B cell (primary cell): ENCODE measurements around the gene LRFN4. TPM values are rescaled to one million over a fixed set of nuclear protein-coding genes. Genes with fewer than 3 reads are reported as not detected.

Source experiments
- ATAC-seq: fragments of 200-7000 bp; cut with Tn5 transposase; one replicate; pipeline ENCODE4 v1.10.0; 2021; ENCODE audit warnings: low read depth, mild to moderate bottlenecking, moderate number of reproducible peaks, moderate library complexity
- CTCF ChIA-PET: fragments of 350-600 bp; sonication (Branson Sonifier 250); formaldehyde crosslinking; loops from one replicate; lab custom pipeline; 2021; ENCODE audit warnings: antibody characterized with exemption, inconsistent platforms; lab: Charles Lee
- POLR2A ChIA-PET: fragments of 350-600 bp; sonication (Branson Sonifier 250); formaldehyde crosslinking; loops from one replicate; lab custom pipeline; 2021; ENCODE audit warnings: antibody characterized with exemption; lab: Charles Lee
- DNase-seq: peaks from one replicate; pipeline ENCODE4 v3.0.0; 2013
- H2AFZ ChIP-seq: 2 replicates; pipeline ENCODE4 v1.6.1; 2012; ENCODE audit warnings: mild to moderate bottlenecking, low read depth, low read length; ENCODE audit not compliant: insufficient read depth, poor library complexity, severe bottlenecking
- H3K27ac ChIP-seq, 2 donors: 1 replicate in 1 of 2; 2 replicates in 1 of 2; pipeline ENCODE4 v1.5.1; 2012 to 2013; ENCODE audit warnings: low read length in 2 of 2, mild to moderate bottlenecking in 2 of 2, moderate library complexity in 1 of 2
- H3K27me3 ChIP-seq, 4 experiments: fragments of 200-600 bp in 1 of 4; sonication (generic) in 1 of 4; replicated peaks in 1 of 4; 1 replicate in 2 of 4; 2 replicates in 2 of 4; pipeline versions ENCODE4 v1.6.1 to v1.7.0; 2013 to 2016; ENCODE audit warnings: low read length in 3 of 4, mild to moderate bottlenecking in 2 of 4, mixed read lengths in 1 of 4, moderate library complexity in 1 of 4; ENCODE audit not compliant: insufficient read depth in 4 of 4, control insufficient read depth in 3 of 4; ENCODE audit errors: control extremely low read depth in 1 of 4
- H3K36me3 ChIP-seq, 2 experiments: replicated peaks in 1 of 2; 1 replicate in 1 of 2; 2 replicates in 1 of 2; pipeline versions ENCODE4 v1.6.1 to v1.7.1; 2013; ENCODE audit warnings: low read length in 1 of 2; ENCODE audit not compliant: insufficient read depth in 2 of 2, control insufficient read depth in 1 of 2; ENCODE audit errors: control extremely low read depth in 1 of 2, extremely low read depth in 1 of 2
- H3K4me1 ChIP-seq, 2 donors: fragments of 200-600 bp in 1 of 2; sonication (generic) in 1 of 2; 1 replicate in 1 of 2; 2 replicates in 1 of 2; pipeline versions ENCODE4 v1.5.1 to v1.6.1; 2013 to 2017; ENCODE audit warnings: low read length in 2 of 2; ENCODE audit not compliant: control insufficient read depth in 2 of 2, insufficient read depth in 2 of 2
- H3K4me2 ChIP-seq: replicated peaks from 2 replicates; pipeline ENCODE3; 2012; ENCODE audit warnings: mild to moderate bottlenecking, low read depth, low read length; ENCODE audit not compliant: poor library complexity, severe bottlenecking
- H3K4me3 ChIP-seq, 5 experiments: fragments of 200-600 bp in 1 of 5; sonication (generic) in 1 of 5; 1 replicate in 3 of 5; 2 replicates in 2 of 5; pipeline versions ENCODE4 v1.5.1 to v1.7.0; 2011 to 2016; ENCODE audit warnings: low read length in 4 of 5, mild to moderate bottlenecking in 4 of 5, low read depth in 2 of 5, control low read depth in 1 of 5, moderate library complexity in 1 of 5; ENCODE audit not compliant: insufficient read depth in 1 of 5; ENCODE audit errors: control extremely low read depth in 1 of 5, extremely low read depth in 1 of 5
- H3K79me2 ChIP-seq: fragments of 200-600 bp; sonication (generic); one replicate; pipeline ENCODE4 v1.6.0; 2016; ENCODE audit warnings: low read length; ENCODE audit not compliant: control insufficient read depth, insufficient read depth
- H3K9ac ChIP-seq: fragments of 200-600 bp; sonication (generic); 2 replicates; pipeline ENCODE4 v1.6.1; 2017; ENCODE audit warnings: mild to moderate bottlenecking, low read length, moderate library complexity
- H3K9me3 ChIP-seq, 3 donors: one replicate each; pipeline versions ENCODE4 v1.6.1 to v1.7.1; 2013; ENCODE audit warnings: low read length in 2 of 3; ENCODE audit not compliant: control insufficient read depth in 2 of 3, insufficient read depth in 1 of 3; ENCODE audit errors: control extremely low read depth in 1 of 3
- H4K20me1 ChIP-seq: 2 replicates; pipeline ENCODE4 v1.6.0; 2012; ENCODE audit warnings: mild to moderate bottlenecking, low read length; ENCODE audit not compliant: insufficient read depth, control insufficient read depth, poor library complexity, severe bottlenecking
- H3K27ac Mint-ChIP-seq: one replicate; pipeline ENCODE4 v1.8.0; 2021; ENCODE audit warnings: mixed read lengths
- H3K27me3 Mint-ChIP-seq: one replicate; pipeline ENCODE4 v1.8.0; 2021; ENCODE audit warnings: mixed read lengths
- H3K4me1 Mint-ChIP-seq: one replicate; pipeline ENCODE4 v1.8.0; 2021; ENCODE audit warnings: mixed read lengths
- H3K4me3 Mint-ChIP-seq: one replicate; pipeline ENCODE4 v1.8.0; 2021; ENCODE audit warnings: mixed read lengths
- H3K9me3 Mint-ChIP-seq: one replicate; pipeline ENCODE4 v1.8.0; 2022; ENCODE audit warnings: mixed read lengths; ENCODE audit not compliant: insufficient read depth
- EZH2 ChIP-seq: IDR thresholded peaks from 2 replicates; pipeline ENCODE4 v1.6.1; 2012; ENCODE audit warnings: borderline replicate concordance, low read depth, mild to moderate bottlenecking, moderate library complexity, low read length; ENCODE audit not compliant: insufficient read depth, poor library complexity, severe bottlenecking
- WGBS: methylation state at CpG from one replicate; pipeline ENCODE4 v1.1.5; 2013; ENCODE audit warnings: missing lambda C conversion rate; ENCODE audit not compliant: insufficient coverage; 5-methylcytosine and 5-hydroxymethylcytosine counted together
- intact Hi-C: fragments of 100-400 bp; cut with micrococcal nuclease; formaldehyde crosslinking; loops from one replicate; pipeline ENCODE4 v1.10.0; 2022
- polyA plus RNA-seq: library from polyadenylated mRNA; depleted of rRNA; stranded (reverse); fragments of >200 nt; gene quantifications from 2 replicates; pipeline ENCODE4 v1.2.3, GENCODE V29; 2012
- total RNA-seq, 2 donors: library from RNA; stranded (reverse); fragments of 120-200 nt in 1 of 2; gene quantifications; 1 replicate in 1 of 2; 2 replicates in 1 of 2; pipeline versions ENCODE4 v1.2.3 to v1.2.4, GENCODE V29; 2013 to 2022
- TF ChIP-seq, protein P1 (sequence below): fragments of 200-600 bp; IDR thresholded peaks from one replicate; pipeline ENCODE4 v1.8.0; 2022; ENCODE audit warnings: antibody characterized with exemption, mild to moderate bottlenecking

The LRFN4 gene
- total and polyA plus RNA-seq, 2 donors (not counting 1 experiment from before 2014, with no cell fraction given) = 7.1 to 12.1 TPM

DNA sequence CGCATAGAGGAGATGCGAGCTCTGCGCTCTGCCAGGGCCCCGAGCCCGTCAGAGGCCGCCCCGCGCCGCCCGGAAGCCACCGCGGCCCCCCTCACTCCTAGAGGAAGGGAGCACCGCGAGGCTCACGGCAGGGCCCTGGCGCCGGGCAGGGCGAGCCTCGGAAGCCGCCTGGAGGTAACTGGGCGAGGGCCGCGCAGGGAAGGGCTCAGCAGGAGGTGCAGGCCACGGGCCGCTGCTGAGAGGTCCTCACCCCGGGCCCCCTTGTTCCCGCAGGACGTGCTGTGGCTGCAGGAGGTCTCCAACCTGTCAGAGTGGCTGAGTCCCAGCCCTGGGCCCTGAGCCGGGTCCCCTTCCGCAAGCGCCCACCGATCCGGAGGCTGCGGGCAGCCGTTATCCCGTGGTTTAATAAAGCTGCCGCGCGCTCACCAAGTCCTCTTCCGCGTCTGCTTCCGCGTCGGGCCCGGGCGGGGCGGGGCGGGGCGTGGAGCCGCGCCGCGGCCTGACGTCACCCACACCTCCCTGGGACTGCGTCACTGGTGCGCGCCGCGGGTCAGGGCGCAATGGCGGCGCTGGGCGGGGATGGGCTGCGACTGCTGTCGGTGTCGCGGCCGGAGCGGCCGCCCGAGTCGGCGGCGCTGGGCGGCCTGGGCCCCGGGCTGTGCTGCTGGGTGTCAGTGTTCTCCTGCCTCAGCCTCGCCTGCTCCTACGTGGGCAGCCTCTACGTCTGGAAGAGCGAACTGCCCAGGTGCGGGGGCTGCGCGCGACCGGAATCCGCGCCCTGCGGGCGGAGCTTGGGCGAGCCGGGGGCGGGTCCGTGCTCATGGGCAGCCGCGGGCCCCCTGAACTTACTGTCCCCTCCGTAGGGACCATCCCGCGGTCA, 13.7 kb upstream of the LRFN4 start, which contains the start of gene RCE1:
TSS of gene RCE1 (plus strand) at position 546 of the 880 bp plus-strand sequence. CDS start at position 561, 15 bp downstream.
- peak within 1 kb of the TSS; percentile 74 to 100 (median 95) for H3K4me3 ChIP-seq
- CTCF ChIA-PET = interaction anchor here (0.6 to 3.5 kb wide), 7 partner anchors 9 to 264 kb away, joined by 3 to 20 read pairs (median 4); partner anchors contain the start of gene RBM4B
- peaks cover 43% of the 10 kb centered on the region for H3K4me1 Mint-ChIP-seq
- H3K4me3 Mint-ChIP-seq = peak within 1 kb of the TSS; percentile 90
- peak; percentile 96 for DNase-seq
- peaks cover 28 to 37% of the 10 kb centered on the region in 2 donors for H3K4me1 ChIP-seq
- H2AFZ ChIP-seq = peak within 1 kb of the TSS; percentile 85
- H3K9ac ChIP-seq = peak within 1 kb of the TSS; percentile 98
- POLR2A ChIA-PET = interaction anchor here (0.6 to 2.6 kb wide), 10 partner anchors 9 to 363 kb away, joined by 3 to 18 read pairs (median 3); partner anchors contain the start of genes DPP3 and RBM4B
- H3K27me3 ChIP-seq = no peaks in the 10 kb centered on the region
- no peaks in the 10 kb centered on the region for H3K9me3 ChIP-seq
- peaks cover 49% of the 10 kb centered on the region for H4K20me1 ChIP-seq
- H3K4me2 ChIP-seq = peak within 1 kb of the TSS; percentile 86
- WGBS = under 1% methylated on average over 98 of the region's 98 CpGs
- peaks cover 3 to 52% of the 10 kb centered on the region in 2 experiments for H3K36me3 ChIP-seq
- ATAC-seq = peak; percentile 91
- H3K79me2 ChIP-seq = peaks cover 59% of the 10 kb centered on the region
- H3K27me3 Mint-ChIP-seq = no peaks in the 10 kb centered on the region
- H3K9me3 Mint-ChIP-seq = no peaks in the 10 kb centered on the region
- intact Hi-C loops = loop anchor here (1.0 to 2.0 kb wide), 4 partner anchors 13 to 296 kb away; partner anchors contain the start of genes ACTN3, RBM4 and ZDHHC24
- H3K27ac Mint-ChIP-seq = peak within 1 kb of the TSS; percentile 94
- TF ChIP-seq, protein P1, sequence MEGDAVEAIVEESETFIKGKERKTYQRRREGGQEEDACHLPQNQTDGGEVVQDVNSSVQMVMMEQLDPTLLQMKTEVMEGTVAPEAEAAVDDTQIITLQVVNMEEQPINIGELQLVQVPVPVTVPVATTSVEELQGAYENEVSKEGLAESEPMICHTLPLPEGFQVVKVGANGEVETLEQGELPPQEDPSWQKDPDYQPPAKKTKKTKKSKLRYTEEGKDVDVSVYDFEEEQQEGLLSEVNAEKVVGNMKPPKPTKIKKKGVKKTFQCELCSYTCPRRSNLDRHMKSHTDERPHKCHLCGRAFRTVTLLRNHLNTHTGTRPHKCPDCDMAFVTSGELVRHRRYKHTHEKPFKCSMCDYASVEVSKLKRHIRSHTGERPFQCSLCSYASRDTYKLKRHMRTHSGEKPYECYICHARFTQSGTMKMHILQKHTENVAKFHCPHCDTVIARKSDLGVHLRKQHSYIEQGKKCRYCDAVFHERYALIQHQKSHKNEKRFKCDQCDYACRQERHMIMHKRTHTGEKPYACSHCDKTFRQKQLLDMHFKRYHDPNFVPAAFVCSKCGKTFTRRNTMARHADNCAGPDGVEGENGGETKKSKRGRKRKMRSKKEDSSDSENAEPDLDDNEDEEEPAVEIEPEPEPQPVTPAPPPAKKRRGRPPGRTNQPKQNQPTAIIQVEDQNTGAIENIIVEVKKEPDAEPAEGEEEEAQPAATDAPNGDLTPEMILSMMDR = no peak
- TF ChIP-seq EZH2 = no peak
- peak within 1 kb of the TSS; percentile 98 to 99 for H3K27ac ChIP-seq
